Neural cell (in vitro differentiated cells): Measurements from ENCODE around the gene EFCAB12. TPM values are rescaled to one million over a fixed set of nuclear protein-coding genes. Genes with fewer than 3 reads are reported as not detected.

ENCODE experiments used
- H2AFZ ChIP-seq: fragments of 200-600, 300-800 bp; sonication (generic), shearing (Covaris generic); 2 replicates; pipeline ENCODE4 v1.6.0; 2014; ENCODE audit warnings: low read depth, mild to moderate bottlenecking, antibody characterized with exemption, low read length, moderate library complexity
- H3F3A ChIP-seq: fragments of 200-600 bp; shearing (Covaris generic); 2 replicates; pipeline ENCODE4 v1.6.1; 2016; ENCODE audit warnings: mild to moderate bottlenecking, moderate library complexity, mixed read lengths, antibody characterized with exemption, low read length; ENCODE audit not compliant: insufficient read depth, poor library complexity, severe bottlenecking
- H3K27ac ChIP-seq: fragments of 200-600, 300-800 bp; sonication (generic), shearing (Covaris generic); 2 replicates; pipeline ENCODE4 v1.5.1; 2014; ENCODE audit warnings: mild to moderate bottlenecking, low read length, moderate library complexity
- H3K27me3 ChIP-seq: fragments of 300-800, 200-600 bp; sonication (generic), shearing (Covaris generic); 2 replicates; pipeline ENCODE4 v1.6.0; 2014; ENCODE audit warnings: mild to moderate bottlenecking, low read depth, low read length, moderate library complexity; ENCODE audit not compliant: insufficient read depth
- H3K36me3 ChIP-seq: fragments of 300-800, 200-600 bp; sonication (generic), shearing (Covaris generic); 2 replicates; pipeline ENCODE4 v1.5.1; 2014; ENCODE audit warnings: mild to moderate bottlenecking, antibody characterized with exemption, low read length, moderate library complexity; ENCODE audit not compliant: insufficient read depth
- H3K4me2 ChIP-seq: fragments of 300-800, 200-600 bp; sonication (generic), shearing (Covaris generic); 2 replicates; pipeline ENCODE4 v1.6.0; 2014; ENCODE audit warnings: mild to moderate bottlenecking, low read length
- H3K4me3 ChIP-seq: fragments of 300-800, 200-600 bp; sonication (generic), shearing (Covaris generic); 2 replicates; pipeline ENCODE4 v1.5.1; 2014; ENCODE audit warnings: mild to moderate bottlenecking, low read length, moderate library complexity
- H3K79me2 ChIP-seq: fragments of 200-600 bp; shearing (Covaris generic); replicated peaks from 2 replicates; pipeline ENCODE4 v1.6.0; 2014; ENCODE audit warnings: mild to moderate bottlenecking, low read length, moderate library complexity; ENCODE audit not compliant: insufficient read depth
- H3K9ac ChIP-seq: fragments of 300-800, 200-600 bp; sonication (generic), shearing (Covaris generic); 2 replicates; pipeline ENCODE4 v1.6.1; 2016; ENCODE audit warnings: mild to moderate bottlenecking, low read length, mixed read lengths
- H3K9me2 ChIP-seq: fragments of 200-600 bp; shearing (Covaris generic); 2 replicates; pipeline ENCODE4 v1.6.1; 2016; ENCODE audit warnings: mild to moderate bottlenecking, low read length, mixed read lengths; ENCODE audit not compliant: insufficient read depth
- H3K9me3 ChIP-seq: fragments of 200-600, 300-800 bp; sonication (generic), shearing (Covaris generic); 2 replicates; pipeline ENCODE4 v1.6.1; 2016; ENCODE audit warnings: mild to moderate bottlenecking, mixed run types, low read length, moderate library complexity, mixed read lengths
- H4K20me1 ChIP-seq: fragments of 200-600 bp; shearing (Covaris generic); 2 replicates; pipeline ENCODE4 v1.6.1; 2016; ENCODE audit warnings: mild to moderate bottlenecking, mixed run types; ENCODE audit not compliant: insufficient read depth
- CTCF ChIP-seq: fragments of 450-650 bp; IDR thresholded peaks from 2 replicates; pipeline ENCODE4 v1.5.1; 2014; ENCODE audit warnings: antibody characterized with exemption, mild to moderate bottlenecking, moderate library complexity; ENCODE audit not compliant: poor library complexity, severe bottlenecking
- EP300 ChIP-seq: fragments of 450-650 bp; conservative IDR thresholded peaks from 2 replicates; pipeline ENCODE4 v1.6.1; 2014; ENCODE audit warnings: antibody characterized with exemption, mild to moderate bottlenecking, moderate library complexity; ENCODE audit not compliant: poor library complexity, severe bottlenecking
- EZH2 ChIP-seq: fragments of 200-600, 300-800 bp; shearing (Covaris generic), sonication (generic); IDR thresholded peaks from 2 replicates; pipeline ENCODE4 v1.6.1; 2014; ENCODE audit warnings: antibody characterized with exemption, low read length, borderline replicate concordance, mild to moderate bottlenecking; ENCODE audit not compliant: insufficient read depth, poor library complexity, severe bottlenecking
- MXI1 ChIP-seq: fragments of 450-650 bp; conservative IDR thresholded peaks from 2 replicates; pipeline ENCODE4 v1.6.1; 2014; ENCODE audit warnings: antibody characterized with exemption, mild to moderate bottlenecking; ENCODE audit not compliant: poor library complexity, severe bottlenecking
- POLR2AphosphoS5 ChIP-seq: IDR thresholded peaks from 2 replicates; pipeline ENCODE4 v1.6.1; 2012
- RAD21 ChIP-seq: fragments of 450-650 bp; conservative IDR thresholded peaks from 2 replicates; pipeline ENCODE4 v1.6.1; 2014; ENCODE audit warnings: antibody characterized with exemption, mild to moderate bottlenecking, moderate library complexity
- SMC3 ChIP-seq: fragments of 450-650 bp; conservative IDR thresholded peaks from 2 replicates; pipeline ENCODE4 v1.6.1; 2014; ENCODE audit warnings: antibody characterized with exemption, mild to moderate bottlenecking, moderate library complexity; ENCODE audit not compliant: poor library complexity
- TAF1 ChIP-seq: IDR thresholded peaks from 2 replicates; pipeline ENCODE4 v1.6.1; 2012; ENCODE audit warnings: low read depth
- polyA plus RNA-seq: library from polyadenylated mRNA; depleted of rRNA; stranded (reverse); fragments of >200 nt; gene quantifications from 2 replicates; pipeline ENCODE4 v1.2.3, GENCODE V29; 2014
- TF ChIP-seq, protein P1 (sequence below): IDR thresholded peaks from 2 replicates; pipeline ENCODE4 v1.6.1; 2012; ENCODE audit warnings: borderline replicate concordance

Gene EFCAB12
- polyA plus RNA-seq, 1 donor from 2014 or later: 0.32 TPM

DNA sequence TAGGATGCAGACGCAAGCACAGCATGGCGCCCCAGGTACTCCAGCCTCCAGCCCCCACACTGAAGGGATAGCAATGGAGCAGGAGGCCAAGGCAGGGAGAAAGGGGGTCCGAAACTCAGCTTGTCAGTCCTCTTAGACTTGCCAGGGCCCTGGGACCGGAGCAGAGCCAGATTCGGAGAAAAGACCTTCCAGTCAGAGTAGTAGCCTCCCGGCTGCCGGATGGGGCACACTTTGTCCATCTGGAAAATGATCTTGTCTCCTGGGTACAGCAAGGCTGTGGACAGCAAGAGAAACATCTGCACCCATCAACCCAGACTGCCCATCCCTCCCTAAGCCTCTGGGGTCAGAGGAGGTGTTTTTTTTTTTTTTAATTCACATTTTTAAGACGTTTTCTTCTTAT, 24.3 kb downstream of the EFCAB12 start:
- Histone ChIP-seq H3K4me3 (no peak overlapping the region), H3F3A (no peaks in the 10 kb centered on the region), H3K9me3 (no peaks in the 10 kb centered on the region), H3K9ac (no peak overlapping the region), H3K27me3 (no peaks in the 10 kb centered on the region), H3K9me2 (no peaks in the 10 kb centered on the region), H3K79me2 (peaks cover 2% of the 10 kb centered on the region), H4K20me1 (no peaks in the 10 kb centered on the region), H3K4me2 (no peak overlapping the region), H3K27ac (no peak overlapping the region), H2AFZ (no peak overlapping the region), H3K36me3 (no peaks in the 10 kb centered on the region)
- TF ChIP-seq MXI1 (no peak), TAF1 (no peak)
- TF ChIP-seq, protein P1, sequence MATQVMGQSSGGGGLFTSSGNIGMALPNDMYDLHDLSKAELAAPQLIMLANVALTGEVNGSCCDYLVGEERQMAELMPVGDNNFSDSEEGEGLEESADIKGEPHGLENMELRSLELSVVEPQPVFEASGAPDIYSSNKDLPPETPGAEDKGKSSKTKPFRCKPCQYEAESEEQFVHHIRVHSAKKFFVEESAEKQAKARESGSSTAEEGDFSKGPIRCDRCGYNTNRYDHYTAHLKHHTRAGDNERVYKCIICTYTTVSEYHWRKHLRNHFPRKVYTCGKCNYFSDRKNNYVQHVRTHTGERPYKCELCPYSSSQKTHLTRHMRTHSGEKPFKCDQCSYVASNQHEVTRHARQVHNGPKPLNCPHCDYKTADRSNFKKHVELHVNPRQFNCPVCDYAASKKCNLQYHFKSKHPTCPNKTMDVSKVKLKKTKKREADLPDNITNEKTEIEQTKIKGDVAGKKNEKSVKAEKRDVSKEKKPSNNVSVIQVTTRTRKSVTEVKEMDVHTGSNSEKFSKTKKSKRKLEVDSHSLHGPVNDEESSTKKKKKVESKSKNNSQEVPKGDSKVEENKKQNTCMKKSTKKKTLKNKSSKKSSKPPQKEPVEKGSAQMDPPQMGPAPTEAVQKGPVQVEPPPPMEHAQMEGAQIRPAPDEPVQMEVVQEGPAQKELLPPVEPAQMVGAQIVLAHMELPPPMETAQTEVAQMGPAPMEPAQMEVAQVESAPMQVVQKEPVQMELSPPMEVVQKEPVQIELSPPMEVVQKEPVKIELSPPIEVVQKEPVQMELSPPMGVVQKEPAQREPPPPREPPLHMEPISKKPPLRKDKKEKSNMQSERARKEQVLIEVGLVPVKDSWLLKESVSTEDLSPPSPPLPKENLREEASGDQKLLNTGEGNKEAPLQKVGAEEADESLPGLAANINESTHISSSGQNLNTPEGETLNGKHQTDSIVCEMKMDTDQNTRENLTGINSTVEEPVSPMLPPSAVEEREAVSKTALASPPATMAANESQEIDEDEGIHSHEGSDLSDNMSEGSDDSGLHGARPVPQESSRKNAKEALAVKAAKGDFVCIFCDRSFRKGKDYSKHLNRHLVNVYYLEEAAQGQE: no peak

GRCh38 chr3:129403450-129403849, 25.0 kb downstream of the EFCAB12 start:
- no peaks in the 10 kb centered on the region for H3K27me3 ChIP-seq
- H3K9me3 ChIP-seq: no peaks in the 10 kb centered on the region
- no peak overlapping the region for H3K9ac ChIP-seq
- H3K36me3 ChIP-seq: no peaks in the 10 kb centered on the region
- H3F3A ChIP-seq: no peaks in the 10 kb centered on the region
- no peak overlapping the region for H3K4me2 ChIP-seq
- no peak overlapping the region for H3K27ac ChIP-seq
- TF ChIP-seq EZH2 (no peak), EP300 (no peak)
- H3K9me2 ChIP-seq: no peaks in the 10 kb centered on the region
- H3K4me3 ChIP-seq: no peak overlapping the region
- H4K20me1 ChIP-seq: no peaks in the 10 kb centered on the region
- peaks cover 9% of the 10 kb centered on the region for H3K79me2 ChIP-seq
- H2AFZ ChIP-seq: no peak overlapping the region

GRCh38 chr3:129402616-129403015, 25.8 kb downstream of the EFCAB12 start:
- TF ChIP-seq SMC3 (no peak), TAF1 (no peak), POLR2AphosphoS5 (no peak), EZH2 (no peak), RAD21 (no peak), EP300 (no peak), MXI1 (no peak), CTCF (no peak)
- TF ChIP-seq, protein P1: no peak
- Histone ChIP-seq H3K4me2 (no peak overlapping the region), H3K79me2 (peaks cover 17% of the 10 kb centered on the region), H4K20me1 (no peaks in the 10 kb centered on the region), H3K4me3 (no peak overlapping the region), H3K9ac (no peak overlapping the region), H3K36me3 (no peaks in the 10 kb centered on the region), H3F3A (no peaks in the 10 kb centered on the region), H2AFZ (no peak overlapping the region), H3K27ac (no peak overlapping the region), H3K27me3 (no peaks in the 10 kb centered on the region), H3K9me3 (no peaks in the 10 kb centered on the region), H3K9me2 (no peaks in the 10 kb centered on the region)
